HG03139 (cell line): ENCODE measurements around the gene IDH2.

ENCODE experiments used
- ATAC-seq: cut with Tn5 transposase; IDR thresholded peaks from one replicate; pipeline ENCODE4 v1.9.1; 2021; ENCODE audit not compliant: unreplicated experiment

Gene IDH2

DNA sequence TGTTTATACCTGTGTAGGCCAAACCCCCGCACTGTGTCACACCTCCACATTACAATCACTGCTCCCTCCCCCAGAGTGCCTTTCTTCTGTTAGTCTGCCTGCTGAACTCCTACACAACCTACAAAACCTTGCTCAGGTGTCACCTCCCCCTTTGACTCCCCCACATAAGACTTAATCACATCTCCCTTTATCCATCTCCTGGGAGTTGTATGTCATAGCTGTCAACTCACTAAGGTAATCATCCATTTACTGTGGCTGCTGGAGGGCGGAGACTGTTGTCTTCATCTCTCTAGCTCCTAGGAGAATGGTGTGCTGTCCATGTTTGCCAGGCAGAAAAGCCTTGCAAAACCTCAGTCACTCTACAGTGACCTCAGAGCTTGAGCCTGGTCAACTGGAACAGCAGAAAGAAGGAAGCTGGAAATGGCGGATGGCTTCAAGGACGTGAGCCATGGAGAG is 57.3 kb downstream of the IDH2 start:
- ATAC-seq = no peak

DNA sequence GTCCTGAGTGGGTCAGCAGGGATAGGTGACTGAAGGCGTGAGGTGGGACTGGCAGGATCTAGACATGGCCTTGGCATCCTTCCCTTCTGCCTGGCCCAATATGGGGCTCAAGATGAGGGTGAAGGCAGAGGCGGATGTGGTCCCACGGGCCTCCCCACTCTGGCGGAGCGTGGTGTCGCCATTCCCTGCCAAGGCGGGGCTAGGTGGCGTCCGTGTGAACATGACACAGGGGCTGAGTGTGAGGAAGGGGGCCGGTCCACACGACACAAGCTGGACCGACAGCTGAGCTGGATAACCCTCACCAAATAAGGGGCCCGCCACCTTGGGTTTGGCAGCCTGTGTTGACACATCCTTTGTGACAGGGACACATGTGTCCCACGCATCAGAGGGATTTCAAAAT is 58.1 kb downstream of the IDH2 start:
- no peak for ATAC-seq

DNA sequence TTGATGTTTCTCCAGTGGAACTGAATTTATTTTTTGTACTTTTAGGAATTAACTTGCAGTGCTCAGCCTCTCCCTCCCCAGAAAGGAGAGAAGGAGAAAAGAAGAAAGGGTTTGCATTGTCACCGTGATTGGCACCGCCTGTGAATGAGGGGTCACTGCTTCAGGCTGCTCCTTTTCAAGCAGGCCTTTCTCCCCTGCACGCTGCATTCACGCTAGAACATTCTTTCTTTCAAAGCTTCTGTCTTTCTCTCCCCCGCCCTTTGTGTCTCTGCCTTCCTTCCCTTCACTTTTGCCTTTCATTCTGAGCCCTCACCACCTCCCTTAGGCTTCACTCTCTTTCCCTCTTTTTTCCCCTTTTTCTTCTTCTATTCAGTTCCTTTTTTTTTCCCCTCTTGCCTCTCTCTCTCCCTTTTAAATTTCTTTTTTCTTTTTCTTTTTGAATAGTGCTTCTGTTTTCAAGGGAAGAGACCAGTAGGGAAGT is 58.7 kb downstream of the IDH2 start:
- ATAC-seq = no peak

DNA sequence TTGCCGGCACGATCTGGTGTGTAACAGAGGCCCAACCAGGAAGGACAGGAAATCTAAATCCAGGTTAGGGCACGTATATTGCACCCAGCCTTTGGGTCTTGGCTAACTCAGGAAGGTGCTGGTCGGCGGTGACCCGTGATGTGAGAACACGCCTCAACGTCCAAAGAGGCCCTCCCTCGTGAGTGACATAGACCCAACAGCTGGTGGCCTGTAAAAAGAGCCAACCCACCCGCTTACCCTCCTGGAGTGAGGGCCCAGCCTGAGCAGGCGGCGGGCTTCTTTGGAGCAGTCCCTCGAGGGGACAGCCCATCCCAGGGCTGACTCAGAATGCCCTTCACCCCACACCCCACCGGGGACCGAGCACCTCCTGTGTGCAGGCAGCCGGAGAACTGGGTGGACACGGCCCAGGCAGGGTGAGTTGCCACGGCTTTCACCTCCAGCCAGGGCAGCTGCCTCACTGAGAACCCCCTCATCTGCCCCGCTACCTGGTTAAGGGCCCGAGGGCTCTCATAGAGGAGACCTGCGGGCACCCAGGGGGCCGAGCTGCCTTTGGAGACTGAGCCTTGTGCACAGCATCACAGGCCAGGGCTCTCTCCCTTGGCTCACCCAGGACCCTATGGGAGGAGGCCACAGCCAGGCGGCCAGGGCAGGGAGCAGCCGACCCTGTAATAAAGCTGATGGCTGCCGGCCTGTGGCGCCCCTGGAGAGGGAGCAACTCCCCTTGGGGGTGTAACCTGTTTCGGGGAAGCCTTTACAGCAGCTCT is 59.3 kb downstream of the IDH2 start:
- no peak for ATAC-seq

DNA sequence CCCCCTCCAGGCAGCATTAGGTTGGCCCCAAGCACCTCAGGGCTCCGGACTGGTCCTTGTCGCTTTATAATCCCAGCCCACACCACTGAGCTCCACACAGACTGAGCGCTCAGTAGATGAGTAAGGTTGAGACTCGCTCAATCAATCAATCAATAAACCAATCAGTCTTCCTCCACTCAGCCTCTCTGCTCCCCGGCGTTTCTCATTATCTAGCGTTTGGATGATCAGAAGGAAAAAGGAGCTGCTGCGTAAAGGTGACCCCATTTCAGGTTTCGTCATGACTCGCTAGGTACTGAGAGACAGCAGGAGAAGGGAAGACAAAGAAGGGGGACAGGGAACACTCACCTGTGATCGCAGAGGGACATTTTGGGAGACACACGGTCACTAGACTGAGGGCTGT is 59.9 kb downstream of the IDH2 start:
- no peak for ATAC-seq

DNA sequence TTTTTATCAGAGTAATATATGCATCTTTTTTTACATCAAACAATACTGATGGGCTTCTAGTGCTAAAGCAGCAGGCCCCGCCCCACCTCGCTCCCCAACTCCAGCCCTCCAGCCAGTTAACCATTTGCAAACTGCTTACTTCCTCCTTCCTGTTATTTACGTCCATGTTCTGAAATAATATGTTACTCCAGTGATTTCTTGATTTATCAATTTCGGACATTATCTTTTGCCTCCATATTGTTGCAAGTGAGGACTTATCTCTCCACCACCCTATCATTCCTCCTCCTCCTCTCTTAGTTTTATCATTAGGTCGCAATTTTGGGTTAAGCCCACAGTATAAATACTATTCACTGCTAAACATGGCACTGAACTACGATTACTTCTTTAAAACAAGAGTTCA is 61.6 kb downstream of the IDH2 start:
- no peak for ATAC-seq

DNA sequence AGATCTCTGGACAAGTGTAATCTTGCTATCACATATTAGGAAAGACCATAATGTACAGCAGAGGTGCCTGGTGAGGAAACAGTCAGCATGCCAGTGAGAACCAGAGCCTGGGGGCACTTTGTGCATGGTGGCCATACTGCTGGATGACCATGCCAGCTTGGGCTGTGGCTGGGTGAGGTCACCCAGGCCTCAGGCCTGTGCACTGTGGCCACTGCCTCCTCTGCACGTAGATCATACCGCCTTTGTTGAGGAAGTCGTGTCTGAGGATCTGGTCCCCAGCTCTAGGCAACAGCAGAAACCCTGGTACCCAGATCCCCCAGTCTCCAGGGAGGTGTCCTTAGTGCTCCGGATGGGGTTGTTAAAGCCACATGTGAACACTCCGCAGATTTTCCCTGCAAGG is 62.3 kb downstream of the IDH2 start:
- no peak for ATAC-seq

DNA sequence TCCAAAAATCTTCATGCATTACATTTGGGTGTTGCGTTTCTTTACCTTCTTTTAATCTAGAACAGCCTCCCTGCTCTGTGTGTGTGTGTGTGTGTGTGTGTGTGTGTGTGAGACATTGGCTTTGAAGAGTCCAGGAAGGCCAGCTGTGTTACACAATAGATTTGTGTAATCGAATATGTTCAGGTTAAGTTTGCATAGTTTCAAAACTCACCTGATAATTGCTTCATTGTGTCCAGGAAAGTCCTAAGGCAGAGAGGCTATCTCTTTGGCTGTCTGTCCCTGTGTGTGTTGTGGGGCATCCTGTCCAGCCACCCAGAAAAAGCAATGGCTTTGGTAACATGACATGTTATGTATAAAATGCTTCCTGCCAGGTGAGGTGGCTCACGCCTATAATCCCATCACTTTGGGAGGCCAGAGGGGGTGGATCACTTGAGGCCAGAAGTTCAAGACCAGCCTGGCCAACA is 63.6 kb downstream of the IDH2 start:
- no peak for ATAC-seq

DNA sequence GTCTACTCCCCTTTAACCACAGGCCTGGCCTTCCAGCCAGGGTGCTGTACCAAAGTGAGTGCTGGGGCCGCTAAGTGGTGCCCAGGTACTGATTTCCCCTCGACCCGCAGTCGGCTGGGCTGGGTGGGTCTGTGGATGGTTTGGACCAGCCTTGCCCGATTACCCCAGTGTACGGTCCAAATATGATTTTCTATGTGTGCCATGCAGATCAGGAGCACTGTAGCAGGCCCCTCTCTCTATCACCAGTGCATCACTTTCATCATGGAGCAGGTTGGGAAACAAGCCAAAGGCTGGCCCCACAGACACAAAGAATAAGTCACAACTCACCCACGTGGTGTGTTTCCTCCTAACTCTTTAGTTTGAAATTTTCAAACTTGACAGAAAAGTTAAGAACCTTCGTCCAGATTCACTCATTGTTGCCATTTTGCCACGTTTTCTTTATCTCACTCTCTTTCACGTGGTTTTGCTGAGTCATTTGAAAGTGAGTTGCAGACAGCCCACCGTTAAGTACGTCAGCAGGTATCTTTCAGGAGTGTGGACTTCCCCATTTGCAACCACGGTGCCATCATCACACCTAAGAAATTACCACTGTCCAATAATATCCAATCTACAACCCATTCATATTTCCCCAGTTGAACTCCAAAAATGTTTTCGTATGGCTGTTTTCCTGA is 64.2 kb downstream of the IDH2 start:
- no peak for ATAC-seq

DNA sequence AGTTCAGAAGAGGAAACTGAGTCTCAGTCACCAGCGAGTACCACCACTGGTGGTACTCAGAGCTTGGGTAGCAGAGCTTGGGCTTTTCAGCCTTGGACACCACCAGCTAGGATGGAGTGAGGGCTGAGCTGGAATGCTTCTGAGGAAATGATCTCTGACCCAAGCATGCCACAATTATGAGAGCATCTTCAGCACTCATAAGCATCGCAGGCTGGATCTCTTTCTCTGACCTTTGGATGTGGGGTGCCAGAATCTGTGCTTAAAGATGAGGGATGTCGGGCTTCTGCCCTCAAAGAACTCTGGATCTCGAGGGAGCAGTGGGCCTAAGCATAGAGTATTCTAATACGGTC is 64.8 kb downstream of the IDH2 start:
- ATAC-seq = no peak

DNA sequence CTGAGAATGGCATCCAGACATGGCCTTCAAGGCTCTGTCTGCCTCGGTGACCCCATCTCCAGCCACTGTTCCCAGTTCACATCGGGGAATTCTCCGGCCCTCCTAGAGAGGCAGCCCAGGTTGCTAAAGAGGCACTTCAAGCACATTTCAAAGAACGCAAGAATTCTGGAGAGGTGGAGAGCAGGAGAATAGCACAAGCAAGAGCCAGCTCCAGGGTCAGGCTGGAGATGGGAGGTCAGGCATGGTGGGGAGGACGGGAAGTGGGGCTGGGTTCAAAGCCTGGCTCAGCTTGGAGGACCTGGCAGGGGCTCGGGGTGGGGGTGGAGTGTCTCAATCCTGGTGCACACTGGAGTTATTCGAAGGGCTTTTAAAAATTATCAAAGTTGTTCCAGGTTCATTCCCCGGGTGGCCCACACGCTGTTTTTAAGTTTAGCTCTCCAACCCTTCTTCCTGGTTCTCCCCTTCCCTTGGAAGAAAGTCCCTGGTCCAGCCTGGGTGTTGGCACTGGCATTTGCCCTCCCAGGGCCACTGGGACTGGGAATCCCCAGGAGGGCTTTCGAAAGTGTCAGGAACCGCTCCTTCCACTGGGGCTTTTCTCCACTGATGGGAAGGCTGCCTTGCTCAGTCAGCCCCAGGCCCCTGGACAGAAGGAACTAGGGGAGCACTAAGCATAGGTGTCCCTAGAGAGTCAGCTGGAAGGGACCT is 65.3 kb downstream of the IDH2 start:
- no peak for ATAC-seq

DNA sequence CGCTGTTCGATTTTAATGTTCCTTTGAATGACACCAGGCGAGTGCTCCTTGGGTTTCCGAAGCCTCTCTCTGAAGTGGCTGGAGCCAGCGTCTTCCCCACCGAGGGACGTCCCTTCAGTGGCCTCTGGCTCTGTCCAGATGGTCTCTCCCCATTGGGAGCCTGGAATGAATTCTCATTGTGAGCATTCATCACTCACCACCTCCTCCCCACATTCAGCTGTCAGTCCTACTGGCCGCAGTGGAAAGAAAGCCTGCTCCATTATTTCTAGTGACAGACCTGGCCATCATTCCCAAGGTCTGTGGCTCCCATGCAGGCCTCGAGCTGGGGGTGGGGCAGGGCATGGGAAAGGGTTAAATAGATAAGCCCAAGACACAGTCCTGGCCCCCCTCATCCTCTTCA is 65.9 kb downstream of the IDH2 start:
- ATAC-seq = no peak

DNA sequence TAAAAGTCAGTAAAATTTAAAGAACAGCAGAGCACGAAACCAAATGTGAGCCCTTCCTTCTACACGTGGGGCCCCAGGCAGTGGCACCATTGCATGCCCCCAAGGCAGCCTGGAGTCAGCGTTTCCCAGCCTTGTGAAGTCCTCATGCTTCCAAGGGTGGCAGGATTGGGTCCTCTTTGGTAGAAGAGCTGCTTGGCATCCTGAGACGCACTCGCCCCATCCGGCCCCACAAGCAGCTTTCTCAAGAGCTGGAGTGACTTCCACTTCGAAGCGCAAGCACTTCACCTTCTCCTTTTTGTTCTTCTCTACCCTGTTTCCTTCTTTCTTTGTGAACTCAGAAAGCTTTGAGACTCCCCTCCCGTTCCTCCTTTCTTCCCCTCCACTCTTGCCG is 66.4 kb downstream of the IDH2 start:
- no peak for ATAC-seq

DNA sequence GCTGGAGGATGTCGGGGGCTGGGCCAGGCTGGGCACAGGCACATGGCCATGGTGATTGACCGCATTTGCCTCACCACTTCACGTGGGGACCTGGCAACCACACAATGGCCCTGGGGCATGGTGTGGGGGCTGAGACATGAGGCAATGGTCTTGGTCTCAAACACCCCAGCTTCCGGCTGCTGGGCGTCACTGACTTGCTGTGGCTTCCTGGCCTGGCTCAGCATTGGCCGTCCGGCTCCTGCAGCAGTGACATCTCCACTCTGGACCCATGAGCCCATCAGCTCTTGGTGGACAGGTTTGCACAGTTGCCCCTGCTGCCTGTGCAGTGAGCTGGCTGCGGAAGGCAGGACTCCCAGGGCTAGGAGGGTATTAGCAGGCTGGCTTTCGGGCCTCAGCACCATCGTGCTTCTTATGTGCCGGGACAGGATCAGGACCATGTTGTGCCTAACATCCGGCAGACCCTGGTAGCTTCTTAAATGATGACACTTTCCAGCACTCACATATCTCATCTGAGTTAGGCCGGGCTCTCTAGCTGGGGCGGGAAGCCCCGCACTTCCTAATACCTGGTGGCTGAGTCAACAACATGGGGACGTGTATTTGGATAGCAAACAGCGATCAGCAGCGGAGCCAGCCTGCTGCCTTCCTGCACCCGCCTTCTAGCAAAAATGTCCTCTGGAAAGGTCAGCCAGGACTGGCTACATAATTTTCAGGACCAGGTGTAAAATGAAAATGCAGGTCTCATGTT is 67.0 kb downstream of the IDH2 start:
- ATAC-seq = no peak

DNA sequence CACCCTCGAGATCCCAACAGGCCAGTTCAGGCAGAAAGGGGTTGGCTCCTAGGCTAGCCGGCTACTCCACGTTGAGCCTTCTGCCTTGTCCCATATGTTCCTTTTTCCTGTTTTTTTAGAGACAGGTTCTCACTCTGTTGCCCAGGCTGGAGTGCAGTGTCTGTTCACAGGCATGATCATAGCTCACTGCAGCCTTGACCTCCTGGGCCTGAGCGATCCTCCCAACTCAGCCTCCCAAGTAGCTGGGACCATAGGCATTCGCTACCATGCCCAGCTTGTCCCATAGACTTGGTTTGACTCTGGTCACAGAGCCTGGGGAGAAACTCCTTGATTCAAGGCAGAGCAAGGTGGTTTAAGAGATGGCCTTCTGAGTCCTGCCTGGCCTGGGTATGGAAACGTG is 68.8 kb downstream of the IDH2 start:
- ATAC-seq = no peak
